Nephron (organoid): Measurements from ENCODE around the gene ZGPAT.

Source experiments
- H3K27ac Mint-ChIP-seq, 3 experiments: 2 replicates each; pipeline ENCODE4 v1.8.0; 2020; ENCODE audit warnings: mixed read lengths in 3 of 3, mild to moderate bottlenecking in 2 of 3, moderate library complexity in 1 of 3
- H3K27me3 Mint-ChIP-seq: 2 replicates; pipeline ENCODE4 v1.8.0; 2021; ENCODE audit warnings: low read depth, mild to moderate bottlenecking, moderate library complexity, mixed read lengths
- H3K36me3 Mint-ChIP-seq: 2 replicates; pipeline ENCODE4 v1.8.0; 2020; ENCODE audit warnings: low read depth, mixed read lengths
- H3K4me1 Mint-ChIP-seq: 2 replicates; pipeline ENCODE4 v1.8.0; 2020; ENCODE audit warnings: mixed read lengths
- H3K4me3 Mint-ChIP-seq, 3 experiments: 2 replicates each; pipeline ENCODE4 v1.8.0; 2020; ENCODE audit warnings: mild to moderate bottlenecking in 3 of 3, mixed read lengths in 3 of 3, moderate library complexity in 2 of 3
- H3K9me3 Mint-ChIP-seq: 2 replicates; pipeline ENCODE4 v1.8.0; 2020; ENCODE audit warnings: mixed read lengths
- CTCF ChIP-seq, 3 experiments: fragments of 200-600 bp; sonication (generic); IDR thresholded peaks; one replicate each; pipeline ENCODE4 v1.5.0; 2021; ENCODE audit warnings: antibody characterized with exemption in 3 of 3; ENCODE audit not compliant: unreplicated experiment in 3 of 3

The ZGPAT gene

GRCh38 chr20:63740627-63741353 lies 33.0 kb downstream of the ZGPAT start:
- peak overlapping the region in 2 of 3 experiments; percentile 77 to 80 for H3K27ac Mint-ChIP-seq
- H3K4me1 Mint-ChIP-seq: peaks cover 3% of the 10 kb centered on the region
- peaks cover 28% of the 10 kb centered on the region for H3K36me3 Mint-ChIP-seq
- H3K4me3 Mint-ChIP-seq: peak overlapping the region; percentile 80 to 84 (median 82)
- H3K27me3 Mint-ChIP-seq: peaks cover 5% of the 10 kb centered on the region
- no peak for TF ChIP-seq CTCF (IDR thresholded peaks at IDR 0.05; ENCODE audit: unreplicated experiment in 3 of 3)
- H3K9me3 Mint-ChIP-seq: no peaks in the 10 kb centered on the region

- Mint-ChIP-seq H3K4me3 (peak overlapping the region; percentile 80 to 84 (median 82)), H3K27ac (peak overlapping the region in 1 of 3 experiments; percentile 77), H3K9me3 (no peaks in the 10 kb centered on the region), H3K4me1 (peaks cover 4% of the 10 kb centered on the region), H3K27me3 (no peaks in the 10 kb centered on the region), H3K36me3 (peaks cover 24% of the 10 kb centered on the region)
- TF ChIP-seq CTCF (IDR thresholded peaks at IDR 0.05; ENCODE audit: unreplicated experiment in 3 of 3): no peak
Observed at GRCh38 chr20:63741354-63741675, 33.5 kb downstream of the ZGPAT start.

DNA sequence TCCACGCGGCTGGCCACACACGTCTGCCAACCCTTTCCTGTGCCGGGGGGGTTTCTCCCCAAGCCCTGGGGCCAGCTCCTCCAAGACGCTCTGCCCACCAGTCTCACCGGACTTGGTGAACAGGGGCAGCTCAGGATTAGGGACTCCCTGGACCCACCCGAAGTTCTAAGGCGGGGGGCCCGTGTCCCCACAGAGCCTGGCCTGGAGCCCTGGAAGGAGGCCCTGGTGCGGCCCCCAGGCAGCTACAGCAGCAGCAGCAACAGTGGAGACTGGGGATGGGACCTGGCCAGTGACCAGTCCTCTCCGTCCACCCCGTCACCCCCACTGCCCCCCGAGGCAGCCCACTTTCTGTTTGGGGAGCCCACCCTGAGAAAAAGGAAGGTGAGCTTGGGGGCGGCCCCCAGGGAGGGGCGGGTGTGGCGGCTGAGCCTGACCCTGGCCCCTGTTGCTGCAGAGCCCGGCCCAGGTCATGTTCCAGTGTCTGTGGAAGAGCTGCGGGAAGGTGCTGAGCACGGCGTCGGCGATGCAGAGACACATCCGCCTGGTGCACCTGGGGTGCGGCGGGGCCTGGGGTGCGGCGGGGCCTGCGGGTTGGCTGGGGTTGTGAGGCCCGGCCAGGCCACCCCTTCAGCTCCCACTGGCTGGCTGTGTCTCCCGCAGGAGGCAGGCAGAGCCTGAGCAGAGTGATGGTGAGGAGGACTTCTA lies 34.0 kb downstream of the ZGPAT start:
- peaks cover 24% of the 10 kb centered on the region for H3K36me3 Mint-ChIP-seq
- no peak for TF ChIP-seq CTCF (IDR thresholded peaks at IDR 0.05; ENCODE audit: unreplicated experiment in 3 of 3)

GRCh38 chr20:63742381-63743024 lies 34.7 kb downstream of the ZGPAT start:
- peaks cover 4% of the 10 kb centered on the region for H3K4me1 Mint-ChIP-seq
- no peak overlapping the region for H3K4me3 Mint-ChIP-seq
- no peak for TF ChIP-seq CTCF (IDR thresholded peaks at IDR 0.05; ENCODE audit: unreplicated experiment in 3 of 3)
- no peak overlapping the region for H3K27ac Mint-ChIP-seq
- peaks cover 24% of the 10 kb centered on the region for H3K36me3 Mint-ChIP-seq
- no peaks in the 10 kb centered on the region for H3K27me3 Mint-ChIP-seq
- H3K9me3 Mint-ChIP-seq: no peaks in the 10 kb centered on the region

More for the DNA sequence above, 34.0 kb downstream of the ZGPAT start:
- peaks cover 4% of the 10 kb centered on the region for H3K4me1 Mint-ChIP-seq
- H3K27ac Mint-ChIP-seq: peak overlapping the region in 1 of 3 experiments; percentile 77
- no peaks in the 10 kb centered on the region for H3K27me3 Mint-ChIP-seq
- H3K4me3 Mint-ChIP-seq: peak overlapping the region; percentile 80 to 84 (median 82)
- H3K9me3 Mint-ChIP-seq: no peaks in the 10 kb centered on the region

- Mint-ChIP-seq H3K4me3 (peak overlapping the region; percentile 45 to 58 (median 46)), H3K27me3 (no peaks in the 10 kb centered on the region), H3K9me3 (no peaks in the 10 kb centered on the region), H3K4me1 (peaks cover 4% of the 10 kb centered on the region), H3K27ac (peak overlapping the region in 2 of 3 experiments; percentile 26 to 78), H3K36me3 (peaks cover 24% of the 10 kb centered on the region)
- TF ChIP-seq CTCF (IDR thresholded peaks at IDR 0.05; ENCODE audit: unreplicated experiment in 3 of 3): no peak
Observed at GRCh38 chr20:63743210-63743970, 35.6 kb downstream of the ZGPAT start.
